GM23248 (cell line): ENCODE data around the gene TMEM191C.
"Not testable (repeated sequence)": the region's sequence is repeated elsewhere in the genome, so short reads cannot be mapped to it uniquely, and the experiment has no call there.

Experiments
- EZH2 ChIP-seq: fragments of 200-600 bp; sonication (generic); IDR thresholded peaks from 2 replicates; pipeline ENCODE4 v1.6.1; 2018; ENCODE audit warnings: antibody characterized with exemption, mild to moderate bottlenecking; ENCODE audit not compliant: insufficient read depth, poor library complexity, severe bottlenecking
- EZH2phosphoT487 ChIP-seq: fragments of 200-600 bp; sonication (generic); IDR thresholded peaks from 2 replicates; pipeline ENCODE4 v1.6.1; 2018; ENCODE audit warnings: antibody characterized with exemption, moderate library complexity, mild to moderate bottlenecking, low read depth; ENCODE audit not compliant: insufficient read depth

GRCh38 chr22:21493789-21494782, 26.9 kb downstream of the TMEM191C start:
- not testable (repeated sequence) for TF ChIP-seq EZH2, EZH2phosphoT487
